Panc1 (cell line): Measurements from ENCODE around the gene HPCAL1. TPM values are rescaled to one million over a fixed set of nuclear protein-coding genes. Genes with fewer than 3 reads are reported as not detected.

Source experiments
- ATAC-seq: fragments of 200-7000 bp; cut with Tn5 transposase; 2 replicates; pipeline ENCODE4 v1.9.1; 2020; ENCODE audit warnings: mild to moderate bottlenecking, moderate library complexity
- BruUV-seq: library from RNA; stranded (reverse); fragments of 400-500 nt; replicated peaks from 2 replicates; lab custom pipeline; 2021; lab: Mats Ljungman, UMichigan
- CTCF ChIA-PET: fragments of 300-600 bp; sonication (Branson Sonifier 250); formaldehyde crosslinking; loops from one replicate; lab custom pipeline; 2022; ENCODE audit warnings: antibody characterized with exemption; lab: Charles Lee
- POLR2A ChIA-PET: fragments of 300-600 bp; sonication (Branson Sonifier 250); formaldehyde crosslinking; loops from one replicate; lab custom pipeline; 2022; ENCODE audit warnings: antibody characterized with exemption; lab: Charles Lee
- DNase-seq: peaks from one replicate; pipeline ENCODE4 v3.0.0-alpha.2; 2010; ENCODE audit warnings: low read depth, low spot score
- H3K27ac ChIP-seq: 2 replicates; pipeline ENCODE4 v1.5.1; 2011; ENCODE audit warnings: mild to moderate bottlenecking, low read length, inconsistent platforms
- H3K27me3 ChIP-seq: fragments of 200-500 bp; sonication (Bioruptor generic); 2 replicates; pipeline ENCODE4 v1.6.0; 2014; ENCODE audit warnings: low read length, inconsistent platforms; ENCODE audit not compliant: control insufficient read depth, insufficient read depth
- H3K36me3 ChIP-seq: fragments of 200-500 bp; sonication (Bioruptor generic); 2 replicates; pipeline ENCODE4 v1.5.1; 2014; ENCODE audit warnings: inconsistent platforms, mild to moderate bottlenecking, low read length, moderate library complexity; ENCODE audit not compliant: control insufficient read depth, insufficient read depth
- H3K4me1 ChIP-seq: 2 replicates; pipeline ENCODE4 v1.5.1; 2011; ENCODE audit warnings: inconsistent platforms, mild to moderate bottlenecking, low read length, moderate library complexity; ENCODE audit not compliant: control insufficient read depth, insufficient read depth
- H3K4me3 ChIP-seq, 2 experiments: 2 replicates each; pipeline ENCODE4 v1.5.1; 2011 to 2012; ENCODE audit warnings: low read depth in 2 of 2, low read length in 2 of 2, mild to moderate bottlenecking in 2 of 2, inconsistent platforms in 1 of 2, moderate library complexity in 1 of 2
- H3K9me3 ChIP-seq: fragments of 200-500 bp; sonication (Bioruptor generic); 2 replicates; pipeline ENCODE4 v1.5.1; 2014; ENCODE audit warnings: low read depth, mild to moderate bottlenecking, inconsistent platforms, low read length, moderate library complexity; ENCODE audit not compliant: control insufficient read depth, insufficient read depth
- POLR2AphosphoS5 ChIP-seq: IDR thresholded peaks from 2 replicates; pipeline ENCODE4 v1.6.1; 2012; ENCODE audit warnings: mild to moderate bottlenecking, low read depth, low read length, moderate library complexity
- SIN3A ChIP-seq: IDR thresholded peaks from 2 replicates; pipeline ENCODE4 v1.6.1; 2012; ENCODE audit warnings: low read depth, mild to moderate bottlenecking, low read length, moderate library complexity, borderline replicate concordance; ENCODE audit not compliant: insufficient read depth
- TCF7L2 ChIP-seq: IDR thresholded peaks from 2 replicates; pipeline ENCODE4 v1.6.1; 2011; ENCODE audit warnings: mild to moderate bottlenecking, low read depth, low read length, inconsistent platforms
- in situ Hi-C: cut with HindIII; loops from 2 replicates; pipeline ENCODE4 v1.10.0; 2016; ENCODE audit warnings: low sequenced_read_pairs, low pct_unique_long_range_greater_than_20kb
- intact Hi-C: fragments of 100-400 bp; cut with micrococcal nuclease; formaldehyde crosslinking; loops from one replicate; pipeline ENCODE4 v1.10.0; 2022; ENCODE audit not compliant: unreplicated experiment
- total RNA-seq: library from RNA; stranded (reverse); gene quantifications from one replicate; pipeline ENCODE4 v1.2.1, GENCODE V29; 2021; ENCODE audit not compliant: unreplicated experiment
- TF ChIP-seq, protein P1 (sequence below): fragments of 450-650 bp; IDR thresholded peaks from 2 replicates; pipeline ENCODE4 v1.5.1; 2017; ENCODE audit warnings: mild to moderate bottlenecking
- TF ChIP-seq, protein P2 (sequence below), 2 experiments: IDR thresholded peaks; 2 replicates each; pipeline ENCODE4 v1.6.1; 2011 to 2012; ENCODE audit warnings: low read depth in 2 of 2, control low read depth in 1 of 2, low read length in 1 of 2, mild to moderate bottlenecking in 1 of 2, moderate library complexity in 1 of 2; ENCODE audit not compliant: insufficient read depth in 1 of 2

The HPCAL1 gene
- total RNA-seq, 1 experiment from 2014 or later = 234 TPM

DNA sequence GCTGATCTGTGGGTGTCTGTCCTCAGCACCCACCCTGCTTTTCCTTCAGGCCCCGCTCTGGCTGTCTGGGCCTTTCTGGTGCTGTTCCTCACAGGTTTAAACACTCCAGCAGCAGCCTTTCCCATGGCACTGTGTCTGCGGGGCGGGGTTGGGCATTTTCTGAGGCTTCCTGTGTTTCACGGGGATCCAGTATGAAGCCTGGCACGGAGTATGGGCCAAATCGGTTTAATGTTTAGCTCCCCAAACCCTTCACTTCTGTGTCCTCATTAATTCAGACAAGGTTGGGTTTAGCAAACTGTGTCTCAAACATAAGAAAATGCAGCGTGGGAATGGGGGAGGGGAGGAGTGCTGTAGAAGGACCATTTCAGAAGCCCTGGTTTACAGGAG, 44.9 kb downstream of the HPCAL1 start:
- in situ Hi-C loops (no loop called here), intact Hi-C loops (no loop called here)
- no peaks in the 10 kb centered on the region for H3K27me3 ChIP-seq
- POLR2A ChIA-PET = interaction anchor here (0.6 kb wide), 1 partner anchor 125 kb away, joined by 3 read pairs; no protein-coding TSS in a partner anchor
- H3K9me3 ChIP-seq = no peaks in the 10 kb centered on the region
- TF ChIP-seq, protein P1, sequence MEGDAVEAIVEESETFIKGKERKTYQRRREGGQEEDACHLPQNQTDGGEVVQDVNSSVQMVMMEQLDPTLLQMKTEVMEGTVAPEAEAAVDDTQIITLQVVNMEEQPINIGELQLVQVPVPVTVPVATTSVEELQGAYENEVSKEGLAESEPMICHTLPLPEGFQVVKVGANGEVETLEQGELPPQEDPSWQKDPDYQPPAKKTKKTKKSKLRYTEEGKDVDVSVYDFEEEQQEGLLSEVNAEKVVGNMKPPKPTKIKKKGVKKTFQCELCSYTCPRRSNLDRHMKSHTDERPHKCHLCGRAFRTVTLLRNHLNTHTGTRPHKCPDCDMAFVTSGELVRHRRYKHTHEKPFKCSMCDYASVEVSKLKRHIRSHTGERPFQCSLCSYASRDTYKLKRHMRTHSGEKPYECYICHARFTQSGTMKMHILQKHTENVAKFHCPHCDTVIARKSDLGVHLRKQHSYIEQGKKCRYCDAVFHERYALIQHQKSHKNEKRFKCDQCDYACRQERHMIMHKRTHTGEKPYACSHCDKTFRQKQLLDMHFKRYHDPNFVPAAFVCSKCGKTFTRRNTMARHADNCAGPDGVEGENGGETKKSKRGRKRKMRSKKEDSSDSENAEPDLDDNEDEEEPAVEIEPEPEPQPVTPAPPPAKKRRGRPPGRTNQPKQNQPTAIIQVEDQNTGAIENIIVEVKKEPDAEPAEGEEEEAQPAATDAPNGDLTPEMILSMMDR = no peak
- TF ChIP-seq TCF7L2 = no peak
- no peak for TF ChIP-seq SIN3A
- TF ChIP-seq, protein P2, sequence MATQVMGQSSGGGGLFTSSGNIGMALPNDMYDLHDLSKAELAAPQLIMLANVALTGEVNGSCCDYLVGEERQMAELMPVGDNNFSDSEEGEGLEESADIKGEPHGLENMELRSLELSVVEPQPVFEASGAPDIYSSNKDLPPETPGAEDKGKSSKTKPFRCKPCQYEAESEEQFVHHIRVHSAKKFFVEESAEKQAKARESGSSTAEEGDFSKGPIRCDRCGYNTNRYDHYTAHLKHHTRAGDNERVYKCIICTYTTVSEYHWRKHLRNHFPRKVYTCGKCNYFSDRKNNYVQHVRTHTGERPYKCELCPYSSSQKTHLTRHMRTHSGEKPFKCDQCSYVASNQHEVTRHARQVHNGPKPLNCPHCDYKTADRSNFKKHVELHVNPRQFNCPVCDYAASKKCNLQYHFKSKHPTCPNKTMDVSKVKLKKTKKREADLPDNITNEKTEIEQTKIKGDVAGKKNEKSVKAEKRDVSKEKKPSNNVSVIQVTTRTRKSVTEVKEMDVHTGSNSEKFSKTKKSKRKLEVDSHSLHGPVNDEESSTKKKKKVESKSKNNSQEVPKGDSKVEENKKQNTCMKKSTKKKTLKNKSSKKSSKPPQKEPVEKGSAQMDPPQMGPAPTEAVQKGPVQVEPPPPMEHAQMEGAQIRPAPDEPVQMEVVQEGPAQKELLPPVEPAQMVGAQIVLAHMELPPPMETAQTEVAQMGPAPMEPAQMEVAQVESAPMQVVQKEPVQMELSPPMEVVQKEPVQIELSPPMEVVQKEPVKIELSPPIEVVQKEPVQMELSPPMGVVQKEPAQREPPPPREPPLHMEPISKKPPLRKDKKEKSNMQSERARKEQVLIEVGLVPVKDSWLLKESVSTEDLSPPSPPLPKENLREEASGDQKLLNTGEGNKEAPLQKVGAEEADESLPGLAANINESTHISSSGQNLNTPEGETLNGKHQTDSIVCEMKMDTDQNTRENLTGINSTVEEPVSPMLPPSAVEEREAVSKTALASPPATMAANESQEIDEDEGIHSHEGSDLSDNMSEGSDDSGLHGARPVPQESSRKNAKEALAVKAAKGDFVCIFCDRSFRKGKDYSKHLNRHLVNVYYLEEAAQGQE (IDR thresholded peaks at IDR 0.05; ENCODE audit: insufficient read depth in 1 of 2, low read depth in 2 of 2, low read length in 1 of 2) = no peak
- TF ChIP-seq POLR2AphosphoS5 = no peak
- H3K4me3 ChIP-seq = no peak overlapping the region
- H3K4me1 ChIP-seq = peaks cover 68% of the 10 kb centered on the region
- no TSS peak for BruUV-seq
- peak overlapping the region; percentile 81 for H3K27ac ChIP-seq
- H3K36me3 ChIP-seq = no peaks in the 10 kb centered on the region
- ATAC-seq (no peak), DNase-seq (no peak)
- CTCF ChIA-PET = no interaction called here

DNA sequence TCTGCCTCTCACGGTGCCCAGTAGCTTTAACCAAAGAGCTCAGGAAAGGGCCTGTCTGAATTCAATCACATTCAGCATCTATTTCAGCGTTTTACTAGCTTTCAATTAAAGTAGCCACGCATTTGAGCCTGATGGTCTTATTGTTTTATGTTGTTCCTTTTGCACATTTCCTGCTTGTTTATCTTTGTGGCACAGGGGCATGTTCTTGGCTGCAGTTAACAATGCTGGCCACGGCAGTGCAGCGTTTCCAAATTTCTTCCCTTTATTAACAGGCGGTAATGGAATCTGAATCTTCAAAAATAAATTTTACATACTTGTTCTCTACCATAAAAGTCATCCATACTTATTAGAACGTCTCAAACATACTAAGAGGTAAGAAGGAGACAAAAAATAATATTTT, 46.2 kb downstream of the HPCAL1 start:
- POLR2A ChIA-PET = no interaction called here
- H3K9me3 ChIP-seq = no peaks in the 10 kb centered on the region
- no peak overlapping the region for H3K4me3 ChIP-seq
- H3K4me1 ChIP-seq = peaks cover 59% of the 10 kb centered on the region
- peak overlapping the region; percentile 48; the same call in 1 of the 2 replicates for H3K27ac ChIP-seq
- H3K36me3 ChIP-seq = no peaks in the 10 kb centered on the region
- in situ Hi-C loops (no loop called here), intact Hi-C loops (no loop called here)
- CTCF ChIA-PET = no interaction called here
- ATAC-seq (no peak), DNase-seq (no peak)
- TF ChIP-seq, protein P2 (IDR thresholded peaks at IDR 0.05; ENCODE audit: insufficient read depth in 1 of 2, low read depth in 2 of 2, low read length in 1 of 2) = no peak
- no peak for TF ChIP-seq SIN3A
- no peak for TF ChIP-seq TCF7L2
- TF ChIP-seq, protein P1 = no peak
- no peak for TF ChIP-seq POLR2AphosphoS5
- no TSS peak for BruUV-seq
- H3K27me3 ChIP-seq = no peaks in the 10 kb centered on the region
